Heart left ventricle (tissue), 16 donors: ENCODE results near the gene MACROH2A2. TPM values are rescaled to one million over a fixed set of nuclear protein-coding genes. Genes with fewer than 3 reads are reported as not detected.

Experiments
- ATAC-seq, 4 donors: fragments of 200-7000 bp; cut with Tn5 transposase; one replicate each; pipeline ENCODE4 v1.9.1; 2020 to 2022; ENCODE audit warnings: moderate library complexity in 4 of 4, mild to moderate bottlenecking in 3 of 4, moderate number of reproducible peaks in 1 of 4
- DNase-seq, 5 donors: peaks; one replicate each; pipeline ENCODE4 v3.0.0-alpha.2; 2020
- H3K27ac ChIP-seq, 12 donors: fragments of 200-600 bp; sonication (generic) in 4 of 12; one replicate each; pipeline versions ENCODE4 v1.5.0 to v1.8.0; 2016 to 2022; ENCODE audit warnings: mild to moderate bottlenecking in 2 of 12
- H3K27me3 ChIP-seq, 9 donors: fragments of 200-600 bp; sonication (generic) in 2 of 9; one replicate each; pipeline versions ENCODE4 v1.5.1 to v1.8.0; 2016 to 2022; ENCODE audit warnings: mild to moderate bottlenecking in 3 of 9
- H3K36me3 ChIP-seq, 9 donors: fragments of 200-600 bp; sonication (generic) in 2 of 9; one replicate each; pipeline versions ENCODE4 v1.5.0 to v1.8.0; 2018 to 2022; ENCODE audit warnings: mild to moderate bottlenecking in 2 of 9
- H3K4me1 ChIP-seq, 12 donors: fragments of 200-600 bp; sonication (generic) in 4 of 12; one replicate each; pipeline versions ENCODE4 v1.5.0 to v1.8.0; 2016 to 2022; ENCODE audit warnings: mild to moderate bottlenecking in 3 of 12
- H3K4me3 ChIP-seq, 12 donors: fragments of 200-600 bp; sonication (generic) in 4 of 12; one replicate each; pipeline versions ENCODE4 v1.5.0 to v1.8.0; 2017 to 2022; ENCODE audit warnings: mild to moderate bottlenecking in 9 of 12, moderate library complexity in 4 of 12
- H3K9me3 ChIP-seq, 12 donors: fragments of 200-600 bp; sonication (generic) in 4 of 12; one replicate each; pipeline versions ENCODE4 v1.5.0 to v1.8.0; 2016 to 2022; ENCODE audit warnings: mild to moderate bottlenecking in 1 of 12
- POLR2A ChIP-seq, 2 donors: fragments of 450-650 bp; IDR thresholded peaks; one replicate each; pipeline ENCODE4 v1.6.1; 2017; ENCODE audit warnings: antibody characterized with exemption in 2 of 2, mild to moderate bottlenecking in 2 of 2, moderate library complexity in 2 of 2
- WGBS, 4 donors: extraction: QIAGEN DNeasy Blood & Tissue Kit in 2 of 4; methylation state at CpG; one replicate each; pipeline versions ENCODE4 v1.1.5 to v1.1.7; 2013 to 2018; 5-methylcytosine and 5-hydroxymethylcytosine counted together
- intact Hi-C, 10 donors: fragments of 100-400 bp; cut with DNase I; formaldehyde crosslinking; loops; one replicate each; pipeline versions ENCODE4 v1.11.1 to v1.14.2; 2022
- polyA plus RNA-seq, 2 donors: library from polyadenylated mRNA; stranded (reverse); fragments of 200-250 nt; gene quantifications; one replicate each; pipeline ENCODE4 v1.2.3, GENCODE V29; 2013
- total RNA-seq, 9 donors: library from RNA; depleted of rRNA in 2 of 9; stranded (reverse); fragments of >200 nt in 2 of 9; fragmentation: NEBNext Ultra II Directional in 3 of 9; extraction: Animal tissue kit (Norgen Biotek cat#: 25700) in 3 of 9; gene quantifications; one replicate each; pipeline versions ENCODE4 v1.1.0 to v1.2.4, GENCODE V29; 2016 to 2023
- TF ChIP-seq, protein P1 (sequence below), 12 donors: fragments of 200-600 bp; sonication (generic) in 4 of 12; IDR thresholded peaks; one replicate each; pipeline versions ENCODE4 v1.5.0 to v1.8.0; 2018 to 2022; ENCODE audit warnings: antibody characterized with exemption in 12 of 12, mild to moderate bottlenecking in 5 of 12
- donor health status: ischemic (EF 13 %, LVEDD 7.1; RV severe dilation, severe dysfunction).
- donor health status: healthy with polysubstance abuse.
- donor health status: DM: no; HTN: yes; CAD: no.
- donor health status: DM: no; HTN: no; CAD: no.
- donor health status: ischemic (EF 25% LVEDD 6.9; RV normal size, moderate dysfunction).
- donor health status: ischemic (EF 25% LVEDD 5.7; RV mildly dilated, moderate dysfunction).
- donor health status: healthy.
- donor health status: DM: yes; HTN: yes; CAD: no.
- donor health status: ischemic (EF 35%, LVEDD 5.7; RV mildly dilated, moderate dysfunction).
- donor health status: nonischemic (EF 11% LVEDD 7.7; RV severe dilation, severe dysfunction).
- donor health status: DM: yes; HTN: yes; CAD: no.
- donor health status: PGD.
- donor health status: ischemic (EF 29% LVEDD 5.4; RV normal size, mild dysfunction).
- donor health status: nonischemic (EF 23%, LVEDD 6.1; RV moderate dilation, normal function).

Gene MACROH2A2
- total and polyA plus RNA-seq, 11 donors = 11.8 to 21.3 (median 13.3) TPM

- whole genome bisulfite sequencing, 4 donors = 79 to 96% (median 92%) methylated on average over 13 to 15 of the region's 15 CpGs
- Histone ChIP-seq H3K27ac (no peak overlapping the region), H3K4me1 (peaks cover 0 to 15% (median 0%) of the 10 kb centered on the region in 12 donors), H3K36me3 (peaks cover 0 to 90% (median 78%) of the 10 kb centered on the region in 9 donors), H3K4me3 (no peak overlapping the region), H3K27me3 (no peaks in the 10 kb centered on the region), H3K9me3 (no peaks in the 10 kb centered on the region)
- ATAC-seq (no peak), DNase-seq (no peak)
- TF ChIP-seq, protein P1, sequence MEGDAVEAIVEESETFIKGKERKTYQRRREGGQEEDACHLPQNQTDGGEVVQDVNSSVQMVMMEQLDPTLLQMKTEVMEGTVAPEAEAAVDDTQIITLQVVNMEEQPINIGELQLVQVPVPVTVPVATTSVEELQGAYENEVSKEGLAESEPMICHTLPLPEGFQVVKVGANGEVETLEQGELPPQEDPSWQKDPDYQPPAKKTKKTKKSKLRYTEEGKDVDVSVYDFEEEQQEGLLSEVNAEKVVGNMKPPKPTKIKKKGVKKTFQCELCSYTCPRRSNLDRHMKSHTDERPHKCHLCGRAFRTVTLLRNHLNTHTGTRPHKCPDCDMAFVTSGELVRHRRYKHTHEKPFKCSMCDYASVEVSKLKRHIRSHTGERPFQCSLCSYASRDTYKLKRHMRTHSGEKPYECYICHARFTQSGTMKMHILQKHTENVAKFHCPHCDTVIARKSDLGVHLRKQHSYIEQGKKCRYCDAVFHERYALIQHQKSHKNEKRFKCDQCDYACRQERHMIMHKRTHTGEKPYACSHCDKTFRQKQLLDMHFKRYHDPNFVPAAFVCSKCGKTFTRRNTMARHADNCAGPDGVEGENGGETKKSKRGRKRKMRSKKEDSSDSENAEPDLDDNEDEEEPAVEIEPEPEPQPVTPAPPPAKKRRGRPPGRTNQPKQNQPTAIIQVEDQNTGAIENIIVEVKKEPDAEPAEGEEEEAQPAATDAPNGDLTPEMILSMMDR (IDR thresholded peaks at IDR 0.05) = no peak
- TF ChIP-seq POLR2A (IDR thresholded peaks at IDR 0.05) = no peak
- intact Hi-C loops = no loop called here
Measured at GRCh38 chr10:70114902-70115301, 62.3 kb downstream of the MACROH2A2 start.

DNA sequence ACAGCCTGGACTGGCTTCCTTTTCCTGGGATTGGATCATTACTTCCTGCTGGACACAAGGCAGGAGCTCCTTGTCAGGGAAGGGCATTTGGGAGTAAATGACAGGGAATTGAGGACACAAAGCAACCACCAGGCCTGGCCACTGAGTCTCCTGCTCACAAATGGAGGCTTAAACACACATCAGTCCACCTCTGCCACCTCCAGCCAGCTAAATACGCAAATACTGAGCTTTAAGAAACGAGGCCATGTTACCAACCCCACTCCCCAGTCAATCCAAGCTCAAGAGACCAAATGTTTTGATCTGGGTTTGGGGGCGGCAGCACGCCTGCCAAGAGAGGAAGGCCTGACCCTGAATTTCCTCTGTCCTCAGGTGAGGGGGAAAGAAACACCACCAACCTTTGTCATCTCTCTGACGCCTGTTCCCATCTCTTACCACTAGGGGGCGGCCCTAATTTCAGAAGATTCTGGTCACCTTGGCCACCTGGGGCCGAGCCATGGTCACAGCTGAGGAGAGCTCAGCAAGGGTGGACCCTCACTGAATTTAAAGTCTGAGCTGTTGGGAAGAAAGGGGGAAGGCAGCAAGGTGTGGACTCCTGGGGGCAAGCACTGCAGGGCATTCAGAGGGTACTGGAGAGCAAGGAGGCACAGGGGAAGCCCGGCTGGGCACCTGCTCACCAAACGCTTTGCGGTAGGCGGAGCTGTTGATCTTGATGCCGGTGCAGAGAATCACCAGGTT is 63.5 kb downstream of the MACROH2A2 start:
- Histone ChIP-seq H3K4me3 (no peak overlapping the region), H3K27ac (no peak overlapping the region), H3K36me3 (peaks cover 0 to 87% (median 81%) of the 10 kb centered on the region in 9 donors), H3K9me3 (no peaks in the 10 kb centered on the region), H3K27me3 (no peaks in the 10 kb centered on the region), H3K4me1 (peaks cover 0 to 15% (median 0%) of the 10 kb centered on the region in 12 donors)
- 54 to 59% (median 56%) methylated on average over 12 of the region's 12 CpGs for WGBS, 4 donors
- ATAC-seq (peak in 3 of 4 donors; percentile 53 to 57 (median 55)), DNase-seq (peak in 3 of 5 donors; percentile 29 to 47 (median 39))
- TF ChIP-seq POLR2A (IDR thresholded peaks at IDR 0.05) = no peak
- TF ChIP-seq, protein P1 (IDR thresholded peaks at IDR 0.05) = peak; percentile 70 to 92 (median 84)
- intact Hi-C loops = loop anchor here in 2 of 10 donors (2.0 kb wide), 1 partner anchor 31 kb away; the partner anchor contains the start of gene TYSND1 (in 2 of the 2)

GRCh38 chr10:70117646-70118045 is 65.0 kb downstream of the MACROH2A2 start:
- intact Hi-C loops = loop anchor here in 2 of 10 donors (2.0 kb wide), 1 partner anchor 29 kb away; the partner anchor contains the start of gene TYSND1 (in 2 of the 2)
- H3K4me1 ChIP-seq = peaks cover 0 to 11% (median 0%) of the 10 kb centered on the region in 12 donors
- ATAC-seq = no peak

GRCh38 chr10:70118196-70118595 is 65.5 kb downstream of the MACROH2A2 start:
- H3K9me3 ChIP-seq = no peaks in the 10 kb centered on the region
- H3K36me3 ChIP-seq = peaks cover 0 to 83% (median 72%) of the 10 kb centered on the region in 9 donors
- intact Hi-C loops = no loop called here
- no peaks in the 10 kb centered on the region for H3K27me3 ChIP-seq
- ATAC-seq (no peak), DNase-seq (no peak)
- peaks cover 0 to 11% (median 0%) of the 10 kb centered on the region in 12 donors for H3K4me1 ChIP-seq
- TF ChIP-seq, protein P1 (IDR thresholded peaks at IDR 0.05) = no peak
- TF ChIP-seq POLR2A (IDR thresholded peaks at IDR 0.05) = no peak
- WGBS, 4 donors = 89 to 96% (median 92%) methylated on average over 3 of the region's 3 CpGs
- H3K4me3 ChIP-seq = no peak overlapping the region
- H3K27ac ChIP-seq = no peak overlapping the region

More at GRCh38 chr10:70117646-70118045, 65.0 kb downstream of the MACROH2A2 start:
- H3K9me3 ChIP-seq = no peaks in the 10 kb centered on the region
- TF ChIP-seq, protein P1 (IDR thresholded peaks at IDR 0.05) = no peak
- TF ChIP-seq POLR2A (IDR thresholded peaks at IDR 0.05) = no peak
- no peak overlapping the region for H3K27ac ChIP-seq
- WGBS, 4 donors = 66 to 80% (median 70%) methylated on average over 8 to 10 of the region's 10 CpGs
- H3K36me3 ChIP-seq = peaks cover 0 to 85% (median 74%) of the 10 kb centered on the region in 9 donors
- no peak overlapping the region for H3K4me3 ChIP-seq
- no peaks in the 10 kb centered on the region for H3K27me3 ChIP-seq
- no peak for DNase-seq
